Muscle of arm (tissue), 12 donors: ENCODE results near the gene PCDHB1. TPM values are rescaled to one million over a fixed set of nuclear protein-coding genes. Genes with fewer than 3 reads are reported as not detected.
"Not testable (repeated sequence)": the region's sequence is repeated elsewhere in the genome, so short reads cannot be mapped to it uniquely, and the experiment has no call there.

ENCODE experiments used
- DNase-seq: peaks from one replicate; pipeline ENCODE4 v3.0.0-alpha.2; 2013
- polyA plus RNA-seq, 12 donors: library from polyadenylated mRNA; unstranded; fragments of 120-200 nt; gene quantifications; one replicate each; pipeline ENCODE4 v1.2.1, GENCODE V29; 2013; ENCODE audit not compliant: insufficient read length in 12 of 12

The PCDHB1 gene
- polyA plus RNA-seq, 12 donors = 0.05 to 0.23 (median 0.11) TPM; not detected in 2

GRCh38 chr5:141042555-141042954 is 8.6 kb upstream of the PCDHB1 start:
- no peak for DNase-seq

GRCh38 chr5:141051521-141051866 is 320 bp downstream of the PCDHB1 start:
- no peak for DNase-seq

- no peak for DNase-seq
Observed at GRCh38 chr5:141077826-141078225, 26.7 kb downstream of the PCDHB1 start.

- no peak for DNase-seq
Observed at GRCh38 chr5:141082228-141082627, 31.1 kb downstream of the PCDHB1 start.

GRCh38 chr5:141084487-141084989 is 33.4 kb downstream of the PCDHB1 start:
- DNase-seq = no peak

- DNase-seq = peak; percentile 17
Observed at GRCh38 chr5:141094481-141095262, 43.5 kb downstream of the PCDHB1 start, which contains the start of gene PCDHB2. Gene PCDHB2 (plus strand): TSS chr5:141094615. CDS start chr5:141094791, 176 bp downstream.

GRCh38 chr5:141095263-141095641 is 44.1 kb downstream of the PCDHB1 start:
- no peak for DNase-seq

GRCh38 chr5:141096181-141096580 is 45.0 kb downstream of the PCDHB1 start:
- not testable (repeated sequence) for DNase-seq

- DNase-seq = not testable (repeated sequence)
Observed at GRCh38 chr5:141096586-141096985, 45.4 kb downstream of the PCDHB1 start.

GRCh38 chr5:141100243-141100805 is 49.1 kb downstream of the PCDHB1 start, which contains the start of gene PCDHB3:
Gene PCDHB3 (plus strand): TSS chr5:141100473. CDS start chr5:141100650, 177 bp downstream.
- no peak for DNase-seq

- DNase-seq = no peak
Observed at GRCh38 chr5:141101059-141101458, 49.9 kb downstream of the PCDHB1 start.

- not testable (repeated sequence) for DNase-seq
Observed at GRCh38 chr5:141102070-141102469, 50.9 kb downstream of the PCDHB1 start.

GRCh38 chr5:141102471-141102870 is 51.3 kb downstream of the PCDHB1 start:
- DNase-seq = not testable (repeated sequence)

GRCh38 chr5:141105350-141105749 is 54.2 kb downstream of the PCDHB1 start:
- no peak for DNase-seq

Other genes with a start within 250 kb of the PCDHB1 start
- under 1 TPM in 10 of 12 donors, not detected in 2; 0.16 to 0.39 (median 0.31) TPM for gene PCDHA4, start 244.3 kb upstream of the PCDHB1 start, polyA plus RNA-seq
- gene PCDHA5, start 229.8 kb upstream of the PCDHB1 start, polyA plus RNA-seq = under 1 TPM in 6 of 12 donors, not detected in 6; 0.04 to 0.19 (median 0.09) TPM
- gene PCDHA6, start 223.4 kb upstream of the PCDHB1 start, polyA plus RNA-seq = under 1 TPM in 9 of 12 donors, not detected in 3; 0.07 to 0.50 (median 0.17) TPM
- under 1 TPM in 9 of 12 donors, not detected in 3; 0.05 to 0.28 (median 0.17) TPM for gene PCDHA7, start 217.1 kb upstream of the PCDHB1 start, polyA plus RNA-seq
- gene PCDHA8, start 210.2 kb upstream of the PCDHB1 start, polyA plus RNA-seq = under 1 TPM in 4 of 12 donors, not detected in 8; 0.05 to 0.14 (median 0.07) TPM
- under 1 TPM in 6 of 12 donors, not detected in 6; 0.03 to 0.07 (median 0.03) TPM for gene PCDHA9, start 203.0 kb upstream of the PCDHB1 start, polyA plus RNA-seq
- gene PCDHA10, start 195.5 kb upstream of the PCDHB1 start, polyA plus RNA-seq = under 1 TPM in 10 of 12 donors, not detected in 2; 0.04 to 0.25 (median 0.10) TPM
- under 1 TPM in 7 of 12 donors, not detected in 5; 0.05 to 0.38 (median 0.14) TPM for gene PCDHA11, start 182.4 kb upstream of the PCDHB1 start, polyA plus RNA-seq
- under 1 TPM in 6 of 12 donors, not detected in 6; 0.04 to 0.28 (median 0.06) TPM for gene PCDHA12, start 176.1 kb upstream of the PCDHB1 start, polyA plus RNA-seq
- gene PCDHA13, start 169.2 kb upstream of the PCDHB1 start, polyA plus RNA-seq = 1 to 10 TPM in 1 of 12 donors, under 1 TPM in 7, not detected in 4; 0.03 to 2.8 (median 0.06) TPM
- gene PCDHAC1, start 125.1 kb upstream of the PCDHB1 start, polyA plus RNA-seq = under 1 TPM in 10 of 12 donors, not detected in 2; 0.07 to 0.51 (median 0.16) TPM
- 1 to 10 TPM in 6 of 12 donors, under 1 TPM in 4, not detected in 2; 0.66 to 9.4 (median 1.1) TPM for gene PCDHAC2, start 84.9 kb upstream of the PCDHB1 start, polyA plus RNA-seq
- 1 to 10 TPM in 11 of 12 donors, not detected in 1; 2.9 to 5.8 (median 4.2) TPM for gene PCDHB2, start 43.2 kb downstream of the PCDHB1 start, polyA plus RNA-seq
- 1 to 10 TPM in 10 of 12 donors, not detected in 2; 1.4 to 2.4 (median 2.1) TPM for gene PCDHB3, start 49.1 kb downstream of the PCDHB1 start, polyA plus RNA-seq
- 1 to 10 TPM in 10 of 12 donors, not detected in 2; 2.6 to 4.6 (median 3.2) TPM for gene PCDHB4, start 70.4 kb downstream of the PCDHB1 start, polyA plus RNA-seq
- gene PCDHB5, start 83.8 kb downstream of the PCDHB1 start, polyA plus RNA-seq = 1 to 10 TPM in 11 of 12 donors, not detected in 1; 3.1 to 5.1 (median 3.9) TPM
- gene PCDHB6, start 98.7 kb downstream of the PCDHB1 start, polyA plus RNA-seq = 1 to 10 TPM in 11 of 12 donors, not detected in 1; 1.6 to 3.8 (median 1.9) TPM
- 1 to 10 TPM in 11 of 12 donors, not detected in 1; 1.8 to 3.3 (median 2.4) TPM for gene PCDHB7, start 121.3 kb downstream of the PCDHB1 start, polyA plus RNA-seq
- 1 to 10 TPM in 6 of 12 donors, under 1 TPM in 4, not detected in 2; 0.44 to 1.6 (median 1.2) TPM for gene PCDHB8, start 126.4 kb downstream of the PCDHB1 start, polyA plus RNA-seq
- gene PCDHB16, start 131.0 kb downstream of the PCDHB1 start, polyA plus RNA-seq = 1 to 10 TPM in 11 of 12 donors, not detected in 1; 2.8 to 6.3 (median 3.9) TPM
- 1 to 10 TPM in 10 of 12 donors, not detected in 2; 1.4 to 4.6 (median 2.3) TPM for gene PCDHB9, start 135.8 kb downstream of the PCDHB1 start, polyA plus RNA-seq
- 1 to 10 TPM in 10 of 12 donors, not detected in 2; 3.2 to 5.7 (median 4.8) TPM for gene PCDHB10, start 141.0 kb downstream of the PCDHB1 start, polyA plus RNA-seq
- 1 to 10 TPM in 11 of 12 donors, not detected in 1; 1.6 to 3.4 (median 2.5) TPM for gene PCDHB11, start 148.3 kb downstream of the PCDHB1 start, polyA plus RNA-seq
- gene PCDHB12, start 157.3 kb downstream of the PCDHB1 start, polyA plus RNA-seq = 1 to 10 TPM in 11 of 12 donors, not detected in 1; 1.9 to 3.8 (median 2.8) TPM
- 1 to 10 TPM in 11 of 12 donors, not detected in 1; 2.2 to 4.3 (median 3.0) TPM for gene PCDHB13, start 162.5 kb downstream of the PCDHB1 start, polyA plus RNA-seq
- gene PCDHB14, start 172.0 kb downstream of the PCDHB1 start, polyA plus RNA-seq = 1 to 10 TPM in 11 of 12 donors, not detected in 1; 5.4 to 9.6 (median 7.0) TPM
- 10 to 100 TPM in 1 of 12 donors, 1 to 10 TPM in 10, not detected in 1; 5.8 to 12.3 (median 6.8) TPM for gene PCDHB15, start 194.0 kb downstream of the PCDHB1 start, polyA plus RNA-seq